GM12878 (cell line): ENCODE data around the gene SLC5A1. TPM values are rescaled to one million over a fixed set of nuclear protein-coding genes. Genes with fewer than 3 reads are reported as not detected.

ENCODE experiments used
- ATAC-seq: fragments of 200-7000 bp; cut with Tn5 transposase; 3 replicates; pipeline ENCODE4 v1.9.1; 2020; ENCODE audit warnings: mild to moderate bottlenecking, moderate library complexity
- BruUV-seq: library from RNA; stranded (reverse); fragments of 400-500 nt; replicated peaks from 2 replicates; lab custom pipeline; 2021; lab: Mats Ljungman, UMichigan
- CTCF ChIA-PET: fragments of 300-600 bp; sonication (Branson Sonifier 250); formaldehyde crosslinking; extraction: SDS; loops from one replicate; lab custom pipeline; 2021; ENCODE audit warnings: inconsistent platforms; lab: Yijun Ruan, JAX
- POLR2A ChIA-PET: fragments of 350-600 bp; formaldehyde crosslinking; extraction: SDS; loops from one replicate; lab custom pipeline; 2021; ENCODE audit warnings: inconsistent platforms; lab: Charles Lee
- RAD21 ChIA-PET: fragments of 300-600 bp; sonication (Branson Sonifier 250); formaldehyde crosslinking; loops from one replicate; lab custom pipeline; 2023; ENCODE audit warnings: antibody characterized with exemption; ENCODE audit not compliant: unreplicated experiment; lab: Charles Lee
- SMC1A ChIA-PET: fragments of 300-600 bp; sonication (Branson Sonifier 250); formaldehyde crosslinking; loops from one replicate; lab custom pipeline; 2023; ENCODE audit not compliant: unreplicated experiment, uncharacterized antibody; lab: Charles Lee
- DNase-seq: peaks from one replicate; pipeline ENCODE4 v3.0.0-alpha.2; 2011; ENCODE audit warnings: low read depth, low spot score
- FAIRE-seq: peaks from 3 replicates; lab custom pipeline; 2011; peaks lifted over from hg19 to GRCh38; lab: Jason Lieb, UNC
- H2AFZ ChIP-seq: 2 replicates; pipeline ENCODE4 v1.6.0; 2011; ENCODE audit warnings: low read depth, low read length, control low read depth; ENCODE audit not compliant: control insufficient read depth
- H3K27ac ChIP-seq: 2 replicates; pipeline ENCODE4 v1.5.1; 2011; ENCODE audit warnings: control low read depth; ENCODE audit not compliant: control insufficient read depth, insufficient read depth
- H3K27me3 ChIP-seq, 2 experiments: replicated peaks in 1 of 2; 2 replicates each; pipeline versions ENCODE4 v1.6.0 to v1.6.1; 2011; ENCODE audit warnings: low read length in 1 of 2; ENCODE audit not compliant: control insufficient read depth in 2 of 2, insufficient read depth in 2 of 2
- H3K36me3 ChIP-seq, 2 experiments: 2 replicates each; pipeline ENCODE4 v1.5.1; 2011; ENCODE audit warnings: low read length in 1 of 2; ENCODE audit not compliant: control insufficient read depth in 2 of 2, insufficient read depth in 2 of 2
- H3K4me1 ChIP-seq: 2 replicates; pipeline ENCODE4 v1.6.1; 2011; ENCODE audit warnings: mild to moderate bottlenecking, low read length, moderate library complexity, mixed read lengths; ENCODE audit not compliant: control insufficient read depth, insufficient read depth
- H3K4me2 ChIP-seq: 2 replicates; pipeline ENCODE4 v1.6.0; 2011; ENCODE audit warnings: control low read depth; ENCODE audit not compliant: control insufficient read depth, insufficient read depth
- H3K4me3 ChIP-seq: fragments of 200-600 bp; sonication (generic); 2 replicates; pipeline ENCODE4 v1.5.1; 2016
- H3K79me2 ChIP-seq: 2 replicates; pipeline ENCODE4 v1.6.0; 2011; ENCODE audit warnings: low read length; ENCODE audit not compliant: control insufficient read depth, insufficient read depth
- H3K9ac ChIP-seq: 2 replicates; pipeline ENCODE4 v1.8.0; 2011; ENCODE audit warnings: low read length, control low read depth, mixed read lengths; ENCODE audit not compliant: control insufficient read depth, insufficient read depth
- H3K9me3 ChIP-seq: replicated peaks from 3 replicates; pipeline ENCODE4 v1.5.1; 2011; ENCODE audit warnings: mild to moderate bottlenecking, low read length; ENCODE audit not compliant: control insufficient read depth, insufficient read depth
- H4K20me1 ChIP-seq: 2 replicates; pipeline ENCODE4 v1.6.0; 2011; ENCODE audit not compliant: control insufficient read depth, insufficient read depth
- CTCF ChIP-seq, 3 experiments: IDR thresholded peaks in 2 of 3; conservative IDR thresholded peaks in 1 of 3; 2 replicates each; pipeline ENCODE4 v1.5.1; 2011; ENCODE audit warnings: low read depth in 3 of 3, low read length in 3 of 3, mild to moderate bottlenecking in 3 of 3, control low read depth in 2 of 3, moderate library complexity in 2 of 3, inconsistent platforms in 1 of 3, mixed read lengths in 1 of 3; ENCODE audit not compliant: control insufficient read depth in 2 of 3, insufficient read depth in 1 of 3; ENCODE audit errors: extremely low read depth in 1 of 3
- ETV6 ChIP-seq, 2 experiments: fragments of 450-650 bp in 1 of 2; IDR thresholded peaks in 1 of 2; conservative IDR thresholded peaks in 1 of 2; 2 replicates each; pipeline ENCODE4 v1.6.1; 2014; ENCODE audit warnings: antibody characterized with exemption in 1 of 2, borderline replicate concordance in 1 of 2, low read depth in 1 of 2, mild to moderate bottlenecking in 1 of 2, moderate library complexity in 1 of 2
- NR2F1 ChIP-seq: fragments of 450-650 bp; conservative IDR thresholded peaks from 2 replicates; pipeline ENCODE4 v1.6.1; 2017; ENCODE audit warnings: mild to moderate bottlenecking
- NRF1 ChIP-seq: conservative IDR thresholded peaks from 2 replicates; pipeline ENCODE4 v1.6.1; 2011; ENCODE audit warnings: mild to moderate bottlenecking, low read depth, low read length, improper control_type of control experiment
- PAX5 ChIP-seq: IDR thresholded peaks from 2 replicates; pipeline ENCODE4 v1.6.1; 2011; ENCODE audit warnings: low read depth, low read length, borderline replicate concordance
- PML ChIP-seq: IDR thresholded peaks from 2 replicates; pipeline ENCODE4 v1.6.1; 2012; ENCODE audit warnings: low read length, inconsistent platforms
- RELB ChIP-seq: fragments of 450-650 bp; IDR thresholded peaks from 2 replicates; pipeline ENCODE4 v1.6.1; 2017; ENCODE audit warnings: low read depth, mild to moderate bottlenecking, moderate library complexity
- RFX5 ChIP-seq: IDR thresholded peaks from 2 replicates; pipeline ENCODE4 v1.6.1; 2011; ENCODE audit warnings: low read depth, low read length, improper control_type of control experiment
- SIX5 ChIP-seq: IDR thresholded peaks from 2 replicates; pipeline ENCODE4 v1.6.1; 2011; ENCODE audit warnings: mild to moderate bottlenecking, low read depth, low read length, moderate library complexity; ENCODE audit not compliant: severe bottlenecking
- SMAD5 ChIP-seq: IDR thresholded peaks from 2 replicates; pipeline ENCODE4 v1.6.1; 2016; ENCODE audit warnings: antibody characterized with exemption, low read depth
- SMC3 ChIP-seq: IDR thresholded peaks from 2 replicates; pipeline ENCODE4 v1.6.1; 2011; ENCODE audit warnings: low read length, improper control_type of control experiment, borderline replicate concordance
- SRF ChIP-seq, 2 experiments: IDR thresholded peaks; 2 replicates each; pipeline ENCODE4 v1.6.1; 2011; ENCODE audit warnings: low read depth in 2 of 2, low read length in 2 of 2, mild to moderate bottlenecking in 1 of 2, moderate library complexity in 1 of 2
- STAT3 ChIP-seq: IDR thresholded peaks from 2 replicates; pipeline ENCODE4 v1.6.1; 2011; ENCODE audit warnings: low read depth, low read length, improper control_type of control experiment
- ZBTB11 ChIP-seq: fragments of 450-650 bp; formaldehyde crosslinking; IDR thresholded peaks from 2 replicates; pipeline ENCODE4 v1.5.0; 2022; ENCODE audit warnings: mild to moderate bottlenecking, missing genetic modification characterization
- ZNF274 ChIP-seq: IDR thresholded peaks from one replicate; pipeline ENCODE4 v1.8.0; 2011; ENCODE audit not compliant: insufficient read length, insufficient read depth
- WGBS: methylation state at CpG from one replicate; pipeline ENCODE4 v1.1.6; 2016; ENCODE audit warnings: low lambda C conversion rate; ENCODE audit not compliant: insufficient replicate concordance, insufficient coverage; ENCODE audit errors: missing lambda C conversion rate; 5-methylcytosine and 5-hydroxymethylcytosine counted together
- in situ Hi-C: fragments of 300-500 bp; cut with MboI; formaldehyde crosslinking; loops from 9 replicates; pipeline ENCODE4 v1.14.3; 2018; ENCODE audit warnings: mixed read lengths
- intact Hi-C: fragments of 100-400 bp; cut with micrococcal nuclease; formaldehyde crosslinking; loops from one replicate; pipeline ENCODE4 v1.14.2; 2022; ENCODE audit not compliant: unreplicated experiment
- polyA plus RNA-seq, 11 experiments: library from polyadenylated mRNA; depleted of rRNA in 4 of 11; unstranded in 6 of 11; stranded (reverse) in 5 of 11; fragments of >200 nt; fragmentation: Nextera tagmentation in 4 of 11; fragmentation: Illumina TruSeq in 1 of 11; extraction: Ambion mirVana in 4 of 11; extraction: Trizol in 1 of 11; gene quantifications; 1 replicate in 1 of 11; 2 replicates in 10 of 11; pipeline versions ENCODE4 v1.2.1 to v1.2.3, GENCODE V29; 2011 to 2016; ENCODE audit warnings: inconsistent platforms in 2 of 11, missing spikeins in 2 of 11, low read depth in 1 of 11
- total RNA-seq, 4 experiments: library from RNA; depleted of rRNA in 3 of 4; stranded (reverse); fragments of >200 nt in 3 of 4; fragmentation: Illumina TruSeq in 1 of 4; extraction: Trizol in 1 of 4; gene quantifications; 2 replicates each; pipeline versions ENCODE4 v1.2.1 to v1.2.3, GENCODE V29; 2013 to 2021

The SLC5A1 gene
- total and polyA plus RNA-seq, 10 of the 15 experiments (the other 5 are each of a cell fraction or from before 2014, with no cell fraction given): 0.01 TPM; not detected in 9

- no peaks in the 10 kb centered on the region for H3K36me3 ChIP-seq
- H2AFZ ChIP-seq: no peak overlapping the region
- H3K9ac ChIP-seq: no peak overlapping the region
- ChIA-PET POLR2A (no interaction called here), RAD21 (interaction anchor here (0.5 to 2.1 kb wide), 2 partner anchors 101 to 102 kb away, joined by 3 to 8 read pairs; no protein-coding TSS in a partner anchor), CTCF (interaction anchor here (1.1 to 12.6 kb wide), 3 partner anchors 104 to 414 kb away, joined by 3 to 128 read pairs (median 4); no protein-coding TSS in a partner anchor), SMC1A (interaction anchor here (4.7 kb wide), 1 partner anchor 101 kb away, joined by 36 read pairs; no protein-coding TSS in a partner anchor)
- H3K4me1 ChIP-seq: no peaks in the 10 kb centered on the region
- FAIRE-seq (no peak), ATAC-seq (no peak), DNase-seq (no peak)
- no peak overlapping the region for H3K4me3 ChIP-seq
- intact Hi-C loops: loop anchor here (5.0 kb wide), 1 partner anchor 412 kb away; no protein-coding TSS in a partner anchor
- H3K9me3 ChIP-seq: no peaks in the 10 kb centered on the region
- H3K27me3 ChIP-seq: no peaks in the 10 kb centered on the region; a peak in 2 of 4 replicates
- H4K20me1 ChIP-seq: no peaks in the 10 kb centered on the region
- H3K79me2 ChIP-seq: no peaks in the 10 kb centered on the region
- no TSS peak for BruUV-seq
- in situ Hi-C loops: loop anchor here (5.0 to 10.0 kb wide), 2 partner anchors 102 to 415 kb away; partner anchors contain the start of gene PISD
- H3K27ac ChIP-seq: no peak overlapping the region
- 31% methylated on average over 7 of the region's 7 CpGs for WGBS
- H3K4me2 ChIP-seq: no peak overlapping the region
- TF ChIP-seq ETV6 (conservative IDR thresholded peaks at IDR 0.05 in 1 of 2, IDR thresholded peaks at IDR 0.05 in 1 of 2; ENCODE audit: borderline replicate concordance in 1 of 2, low read depth in 1 of 2) (no peak), PAX5 (no peak), PML (no peak), NRF1 (no peak), SMC3 (no peak), ZNF274 (no peak), STAT3 (no peak), SIX5 (no peak), SMAD5 (no peak), ZBTB11 (CRISPR knock-in tag) (no peak), NR2F1 (no peak), RFX5 (no peak), CTCF (IDR thresholded peaks at IDR 0.05 in 2 of 3, conservative IDR thresholded peaks at IDR 0.05 in 1 of 3; ENCODE audit: control insufficient read depth in 2 of 3, extremely low read depth in 1 of 3, insufficient read depth in 1 of 3, low read depth in 3 of 3, low read length in 3 of 3) (no peak), SRF (IDR thresholded peaks at IDR 0.05; ENCODE audit: low read depth in 2 of 2, low read length in 2 of 2) (no peak), RELB (no peak)
Measured at GRCh38 chr22:32079130-32080089, 36.3 kb downstream of the SLC5A1 start.
